ENCODE results near the gene SORCS3.
"Not testable (repeated sequence)": the region's sequence is repeated elsewhere in the genome, so short reads cannot be mapped to it uniquely, and the experiment has no call there.

The SORCS3 gene

GRCh38 chr10:104703262-104703661, 62.2 kb downstream of the SORCS3 start:
- not testable (repeated sequence) for DNase-seq

GRCh38 chr10:104706886-104707285, 65.8 kb downstream of the SORCS3 start:
- DNase-seq, result no peak

- no peak for DNase-seq
These were observed 66.7 kb downstream of the SORCS3 start for GRCh38 chr10:104707602-104708459.

- DNase-seq, result no peak
These were observed 70.2 kb downstream of the SORCS3 start for GRCh38 chr10:104711302-104711721.

- not testable (repeated sequence) for DNase-seq
These were observed 89.5 kb downstream of the SORCS3 start for GRCh38 chr10:104730593-104730992.

- DNase-seq, result no peak
These were observed 90.1 kb downstream of the SORCS3 start for GRCh38 chr10:104731192-104731591.

- DNase-seq, result no peak
These were observed 91.1 kb downstream of the SORCS3 start for GRCh38 chr10:104732222-104732621.

- no peak for DNase-seq
These were observed 93.3 kb downstream of the SORCS3 start for GRCh38 chr10:104734433-104734832.

GRCh38 chr10:104735036-104735756, 94.1 kb downstream of the SORCS3 start:
- no peak for DNase-seq

GRCh38 chr10:104735757-104736391, 94.8 kb downstream of the SORCS3 start:
- DNase-seq, result no peak

- no peak for DNase-seq
These were observed 100.0 kb downstream of the SORCS3 start for GRCh38 chr10:104741127-104741526.

GRCh38 chr10:104744052-104744451, 103.0 kb downstream of the SORCS3 start:
- no peak for DNase-seq

GRCh38 chr10:104750291-104750690, 109.2 kb downstream of the SORCS3 start:
- DNase-seq, result no peak

- DNase-seq, result no peak
These were observed 121.7 kb downstream of the SORCS3 start for GRCh38 chr10:104762793-104763192.

GRCh38 chr10:104766341-104766740, 125.3 kb downstream of the SORCS3 start:
- no peak for DNase-seq

- DNase-seq, result no peak
These were observed 126.2 kb downstream of the SORCS3 start for GRCh38 chr10:104767282-104767681.

GRCh38 chr10:104767745-104768144, 126.7 kb downstream of the SORCS3 start:
- no peak for DNase-seq

GRCh38 chr10:104773105-104773504, 132.0 kb downstream of the SORCS3 start:
- no peak for DNase-seq

- DNase-seq, result no peak
These were observed 133.1 kb downstream of the SORCS3 start for GRCh38 chr10:104774234-104774633.

- no peak for DNase-seq
These were observed 136.2 kb downstream of the SORCS3 start for GRCh38 chr10:104777086-104777799.

GRCh38 chr10:104778371-104778770, 137.3 kb downstream of the SORCS3 start:
- no peak for DNase-seq

GRCh38 chr10:104779701-104780100, 138.6 kb downstream of the SORCS3 start:
- DNase-seq, result no peak

- DNase-seq, result no peak
These were observed 139.1 kb downstream of the SORCS3 start for GRCh38 chr10:104780165-104780564.

Measured in CD4-positive, alpha-beta T cell treated with Interleukin-4 for 4 hours (primary cell).